Thoracic aorta (tissue), 2 donors: Measurements from ENCODE around the gene PTBP1. TPM values are rescaled to one million over a fixed set of nuclear protein-coding genes. Genes with fewer than 3 reads are reported as not detected.

ENCODE experiments used
- ATAC-seq: fragments of 150-250 bp; one replicate; pipeline ENCODE4 v1.8.0; 2017; ENCODE audit warnings: low read depth; ENCODE audit not compliant: insufficient number of reproducible peaks, low FRiP score
- DNase-seq: peaks from one replicate; pipeline ENCODE4 v3.0.0-alpha.2; 2020; ENCODE audit warnings: low spot score
- H3K27ac ChIP-seq, 2 donors: fragments of 200-600 bp; sonication (generic); 1 replicate in 1 of 2; 2 replicates in 1 of 2; pipeline ENCODE4 v1.5.1; 2016; ENCODE audit warnings: mild to moderate bottlenecking in 2 of 2, moderate library complexity in 2 of 2
- H3K27me3 ChIP-seq: fragments of 200-600 bp; sonication (generic); replicated peaks from 2 replicates; pipeline ENCODE4 v1.6.0; 2016; ENCODE audit warnings: mild to moderate bottlenecking; ENCODE audit not compliant: insufficient read depth
- H3K36me3 ChIP-seq: fragments of 200-600 bp; sonication (generic); one replicate; pipeline ENCODE4 v1.5.1; 2016
- H3K4me1 ChIP-seq, 2 donors: fragments of 200-600 bp; sonication (generic); 1 replicate in 1 of 2; 2 replicates in 1 of 2; pipeline versions ENCODE4 v1.5.1 to v1.6.0; 2016; ENCODE audit warnings: low read depth in 2 of 2, mild to moderate bottlenecking in 1 of 2; ENCODE audit not compliant: control insufficient read depth in 1 of 2
- H3K4me3 ChIP-seq: fragments of 200-600 bp; sonication (generic); 2 replicates; pipeline ENCODE4 v1.5.1; 2016; ENCODE audit warnings: mild to moderate bottlenecking
- H3K9me3 ChIP-seq: fragments of 200-600 bp; sonication (generic); 2 replicates; pipeline ENCODE4 v1.5.1; 2016
- total RNA-seq, 2 donors: library from RNA; depleted of rRNA; stranded (reverse); fragments of >200 nt; gene quantifications; one replicate each; pipeline versions ENCODE4 v1.1.0 to v1.2.3, GENCODE V29; 2016
- TF ChIP-seq, protein P1 (sequence below): fragments of 200-600 bp; sonication (generic); IDR thresholded peaks from one replicate; pipeline ENCODE4 v1.5.1; 2019; ENCODE audit warnings: antibody characterized with exemption

Gene PTBP1
- total RNA-seq, 2 donors from 2014 or later: 149 to 163 TPM

DNA sequence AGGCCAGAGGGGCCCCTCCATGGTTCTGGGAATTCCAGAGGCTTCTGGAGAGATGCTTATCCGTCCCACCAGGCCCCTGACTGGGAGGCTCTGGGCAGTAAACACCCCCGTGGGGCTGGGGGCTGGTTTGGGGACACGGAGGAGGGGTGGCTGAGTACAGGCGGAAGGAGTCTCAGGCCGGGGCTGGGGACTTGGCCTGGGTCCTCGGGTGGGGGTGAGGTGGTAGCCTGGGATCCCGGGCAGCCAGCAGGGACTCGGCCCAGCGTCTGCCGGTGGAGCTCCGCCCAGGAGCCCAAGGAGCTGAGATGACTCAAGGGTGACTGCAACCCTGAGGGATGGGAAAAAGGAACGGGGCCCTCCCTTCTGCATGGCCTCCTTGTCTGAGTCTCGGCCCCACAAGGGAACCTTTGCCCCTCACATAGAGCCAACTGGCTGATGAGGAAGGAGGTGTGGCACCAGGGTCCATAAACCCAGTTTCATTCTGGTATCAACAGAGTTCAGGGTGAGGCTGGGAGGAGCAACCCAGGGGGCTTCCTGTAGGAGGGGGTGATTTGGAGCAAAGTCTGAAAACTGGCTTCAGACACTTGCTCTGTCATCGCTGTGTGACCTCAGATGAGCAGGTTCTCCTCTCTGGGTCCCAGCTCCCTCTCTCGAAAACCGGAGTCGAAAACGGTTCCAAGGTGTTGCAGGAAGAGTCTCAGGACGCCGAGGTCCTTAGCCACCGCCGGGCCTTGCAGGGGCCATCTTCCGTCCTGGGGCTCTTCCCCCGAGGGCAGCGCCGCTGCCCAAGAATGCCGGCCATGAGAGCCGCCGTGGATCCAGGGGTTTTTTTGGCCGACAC is 45.5 kb upstream of the PTBP1 start:
- Histone ChIP-seq H3K27me3 (no peaks in the 10 kb centered on the region), H3K4me3 (no peak overlapping the region), H3K27ac (no peak overlapping the region), H3K4me1 (no peaks in the 10 kb centered on the region), H3K36me3 (no peaks in the 10 kb centered on the region), H3K9me3 (peaks cover 7% of the 10 kb centered on the region)
- ATAC-seq (no peak), DNase-seq (no peak)
- TF ChIP-seq, protein P1, sequence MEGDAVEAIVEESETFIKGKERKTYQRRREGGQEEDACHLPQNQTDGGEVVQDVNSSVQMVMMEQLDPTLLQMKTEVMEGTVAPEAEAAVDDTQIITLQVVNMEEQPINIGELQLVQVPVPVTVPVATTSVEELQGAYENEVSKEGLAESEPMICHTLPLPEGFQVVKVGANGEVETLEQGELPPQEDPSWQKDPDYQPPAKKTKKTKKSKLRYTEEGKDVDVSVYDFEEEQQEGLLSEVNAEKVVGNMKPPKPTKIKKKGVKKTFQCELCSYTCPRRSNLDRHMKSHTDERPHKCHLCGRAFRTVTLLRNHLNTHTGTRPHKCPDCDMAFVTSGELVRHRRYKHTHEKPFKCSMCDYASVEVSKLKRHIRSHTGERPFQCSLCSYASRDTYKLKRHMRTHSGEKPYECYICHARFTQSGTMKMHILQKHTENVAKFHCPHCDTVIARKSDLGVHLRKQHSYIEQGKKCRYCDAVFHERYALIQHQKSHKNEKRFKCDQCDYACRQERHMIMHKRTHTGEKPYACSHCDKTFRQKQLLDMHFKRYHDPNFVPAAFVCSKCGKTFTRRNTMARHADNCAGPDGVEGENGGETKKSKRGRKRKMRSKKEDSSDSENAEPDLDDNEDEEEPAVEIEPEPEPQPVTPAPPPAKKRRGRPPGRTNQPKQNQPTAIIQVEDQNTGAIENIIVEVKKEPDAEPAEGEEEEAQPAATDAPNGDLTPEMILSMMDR: no peak

DNA sequence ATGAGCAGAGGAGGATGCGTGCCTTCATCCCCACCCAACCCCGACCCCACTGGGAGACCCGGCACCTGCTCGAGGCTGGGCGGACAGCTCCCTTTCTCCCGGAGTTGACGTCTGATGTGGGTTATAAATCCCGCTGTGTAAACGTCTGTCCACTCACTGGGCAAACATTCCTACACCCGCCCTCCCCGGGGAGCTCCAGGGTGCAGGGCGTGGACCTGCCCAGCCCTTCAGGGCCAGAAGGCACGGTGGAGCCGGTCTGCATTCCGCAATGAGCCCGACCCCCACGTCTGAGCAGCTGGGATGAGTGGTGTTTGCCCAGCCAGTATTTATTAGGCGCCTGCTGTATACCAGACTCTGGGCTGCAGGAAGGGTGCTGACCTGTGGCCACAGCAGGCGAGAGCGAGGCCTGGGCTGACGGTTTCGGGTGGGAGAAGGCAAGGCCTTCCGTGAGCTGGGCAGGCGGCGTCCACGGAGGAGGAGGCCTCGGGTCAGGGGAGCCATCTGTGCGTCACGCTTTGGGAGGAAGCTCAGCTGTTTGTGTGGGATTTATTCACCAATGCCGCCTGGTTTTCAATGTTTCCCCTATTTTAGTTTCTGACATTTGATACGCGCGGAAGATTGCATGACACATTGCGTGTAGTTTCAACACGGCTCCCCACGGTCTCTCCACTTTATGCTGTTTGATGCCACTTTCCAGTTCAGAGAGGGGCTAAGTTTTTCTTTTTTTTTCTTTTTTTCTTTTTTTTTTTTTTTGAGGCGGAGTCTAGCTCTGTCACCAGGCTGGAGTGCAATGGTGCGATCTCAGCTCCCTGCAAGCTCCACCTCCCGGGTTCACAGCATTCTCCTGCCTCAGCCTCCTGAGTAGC is 44.4 kb upstream of the PTBP1 start:
- TF ChIP-seq, protein P1: no peak
- DNase-seq (no peak), ATAC-seq (no peak)
- Histone ChIP-seq H3K27ac (no peak overlapping the region), H3K4me3 (no peak overlapping the region), H3K4me1 (no peaks in the 10 kb centered on the region), H3K36me3 (no peaks in the 10 kb centered on the region), H3K9me3 (peaks cover under 1% of the 10 kb centered on the region), H3K27me3 (no peaks in the 10 kb centered on the region)

DNA sequence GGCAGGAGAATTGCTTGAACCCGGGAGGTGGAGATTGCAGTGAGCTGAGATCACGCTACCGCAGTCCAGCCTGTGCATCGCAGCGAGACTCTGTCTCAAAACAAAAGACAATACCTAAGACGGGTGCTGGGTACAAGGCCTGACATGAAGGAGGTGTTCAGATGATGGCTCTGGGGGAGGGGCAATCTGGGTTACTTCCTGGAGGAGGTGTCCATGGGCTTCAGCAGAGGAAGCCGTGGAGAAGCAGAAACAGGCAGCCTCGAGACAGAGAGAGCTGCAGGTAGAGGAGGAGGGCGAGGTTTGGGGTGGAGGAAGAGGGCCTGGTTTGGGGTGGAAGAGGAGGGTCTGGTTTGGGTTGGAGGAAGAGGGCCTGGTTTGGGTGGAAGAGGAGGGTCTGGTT is 42.7 kb upstream of the PTBP1 start:
- no peaks in the 10 kb centered on the region for H3K36me3 ChIP-seq
- H3K27ac ChIP-seq: no peak overlapping the region
- DNase-seq (no peak), ATAC-seq (no peak)
- TF ChIP-seq, protein P1: no peak
- H3K4me1 ChIP-seq: no peaks in the 10 kb centered on the region
- no peaks in the 10 kb centered on the region for H3K27me3 ChIP-seq
- peaks cover 9% of the 10 kb centered on the region for H3K9me3 ChIP-seq
- no peak overlapping the region for H3K4me3 ChIP-seq

DNA sequence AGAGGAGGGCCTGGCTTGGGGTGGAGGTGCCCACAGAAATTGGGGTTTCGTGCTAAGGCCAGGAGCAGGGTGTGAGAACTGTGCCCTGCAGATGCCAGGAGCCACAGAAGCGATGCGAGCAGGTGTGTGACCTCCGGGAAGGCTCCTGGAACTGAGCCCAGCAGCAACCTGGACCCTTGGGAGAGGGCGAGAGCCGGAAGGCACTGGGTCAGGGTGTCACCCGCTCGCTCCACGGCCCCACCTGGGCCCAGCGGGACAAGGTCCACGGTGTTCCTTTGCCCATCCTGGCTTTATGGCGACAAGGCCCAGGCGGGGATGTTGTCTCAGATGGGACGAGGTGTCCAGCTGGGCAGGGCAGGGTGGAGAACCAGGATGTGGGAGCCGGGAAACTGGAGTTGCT is 42.2 kb upstream of the PTBP1 start:
- ATAC-seq: no peak
- peaks cover 9% of the 10 kb centered on the region for H3K9me3 ChIP-seq
- H3K4me1 ChIP-seq: no peaks in the 10 kb centered on the region
- no peak overlapping the region for H3K4me3 ChIP-seq
- no peak overlapping the region for H3K27ac ChIP-seq
- no peak for DNase-seq
- H3K36me3 ChIP-seq: no peaks in the 10 kb centered on the region
- TF ChIP-seq, protein P1: no peak
- H3K27me3 ChIP-seq: no peaks in the 10 kb centered on the region

DNA sequence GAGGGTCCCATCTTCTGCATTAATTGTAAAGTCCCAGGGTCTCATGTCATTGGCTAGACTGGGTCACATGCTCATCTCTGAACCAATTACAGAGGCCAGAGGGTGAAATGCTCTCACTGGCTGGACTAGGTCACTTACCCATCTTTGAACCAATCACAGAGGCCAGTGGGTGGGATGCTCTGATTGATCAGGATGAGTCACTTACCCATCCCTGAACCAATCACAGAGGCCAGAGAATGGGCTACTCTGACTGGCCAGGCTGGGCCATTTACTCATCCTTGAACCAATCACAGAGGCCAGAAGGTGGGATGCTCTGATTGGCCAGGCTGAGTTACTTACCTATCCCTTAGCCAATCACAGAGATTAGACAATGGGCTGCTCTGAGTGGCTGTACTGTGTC is 41.0 kb upstream of the PTBP1 start:
- ATAC-seq: no peak
- H3K9me3 ChIP-seq: peaks cover 9% of the 10 kb centered on the region
- H3K36me3 ChIP-seq: no peaks in the 10 kb centered on the region
- H3K27me3 ChIP-seq: no peaks in the 10 kb centered on the region
- DNase-seq: no peak
- H3K27ac ChIP-seq: no peak overlapping the region
- TF ChIP-seq, protein P1: no peak
- H3K4me3 ChIP-seq: no peak overlapping the region
- H3K4me1 ChIP-seq: no peaks in the 10 kb centered on the region
